CD4-positive, alpha-beta T cell treated with Interleukin-1 beta for 1 hour (primary cell): ENCODE data around the gene KYAT1.

Experiments
- DNase-seq, 2 donors: peaks; one replicate each; pipeline ENCODE4 v3.0.0-alpha.2; 2020 to 2022

KYAT1 gene

GRCh38 chr9:128835246-128836210 is 46.2 kb downstream of the KYAT1 start:
- no peak for DNase-seq

- no peak for DNase-seq
Measured at GRCh38 chr9:128833696-128834095, 48.1 kb downstream of the KYAT1 start.

DNA sequence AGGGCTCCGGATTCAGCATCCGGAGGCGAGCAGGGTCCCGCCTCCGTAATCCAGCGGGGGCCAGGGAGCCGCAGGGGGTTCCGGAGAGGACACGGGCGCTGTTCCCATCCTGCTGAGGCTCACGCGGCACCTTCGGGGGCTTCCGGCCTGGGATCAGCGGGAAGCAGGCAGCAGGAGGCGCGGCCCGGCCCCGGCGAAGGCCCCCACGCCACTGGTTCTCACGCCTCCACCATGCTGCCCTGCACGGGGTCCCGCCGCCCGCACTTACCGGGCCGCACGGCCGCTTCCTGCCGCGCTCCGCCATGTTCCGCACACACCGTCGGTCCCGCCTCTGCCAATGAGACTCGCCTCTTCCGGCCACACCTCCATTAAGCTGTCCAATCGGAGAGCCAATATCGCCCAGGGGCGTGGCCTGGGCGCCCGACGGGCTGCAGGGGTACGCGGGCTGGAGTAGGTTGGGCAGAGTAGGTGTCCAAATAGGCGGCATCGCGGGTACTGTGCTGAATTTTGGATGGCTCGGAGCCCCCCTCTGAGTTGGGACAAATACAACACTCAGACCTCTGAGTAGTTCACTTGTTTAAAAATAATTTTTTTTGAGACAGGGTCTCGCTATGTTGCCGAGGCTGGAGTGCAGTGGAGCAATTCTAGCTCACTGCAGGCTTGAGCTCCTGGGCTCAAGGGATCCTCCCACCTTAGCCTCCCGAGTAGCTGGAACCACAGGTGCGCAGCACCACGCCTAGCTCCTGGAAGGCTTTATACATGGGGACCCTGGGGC is 52.1 kb downstream of the KYAT1 start, which contains the start of gene SPOUT1:
Gene SPOUT1, minus strand, starts transcription at position 318 of the 775 bp plus-strand sequence. Its CDS starts 14 bp downstream, at position 304.
- peak; percentile 94 to 96 for DNase-seq

DNA sequence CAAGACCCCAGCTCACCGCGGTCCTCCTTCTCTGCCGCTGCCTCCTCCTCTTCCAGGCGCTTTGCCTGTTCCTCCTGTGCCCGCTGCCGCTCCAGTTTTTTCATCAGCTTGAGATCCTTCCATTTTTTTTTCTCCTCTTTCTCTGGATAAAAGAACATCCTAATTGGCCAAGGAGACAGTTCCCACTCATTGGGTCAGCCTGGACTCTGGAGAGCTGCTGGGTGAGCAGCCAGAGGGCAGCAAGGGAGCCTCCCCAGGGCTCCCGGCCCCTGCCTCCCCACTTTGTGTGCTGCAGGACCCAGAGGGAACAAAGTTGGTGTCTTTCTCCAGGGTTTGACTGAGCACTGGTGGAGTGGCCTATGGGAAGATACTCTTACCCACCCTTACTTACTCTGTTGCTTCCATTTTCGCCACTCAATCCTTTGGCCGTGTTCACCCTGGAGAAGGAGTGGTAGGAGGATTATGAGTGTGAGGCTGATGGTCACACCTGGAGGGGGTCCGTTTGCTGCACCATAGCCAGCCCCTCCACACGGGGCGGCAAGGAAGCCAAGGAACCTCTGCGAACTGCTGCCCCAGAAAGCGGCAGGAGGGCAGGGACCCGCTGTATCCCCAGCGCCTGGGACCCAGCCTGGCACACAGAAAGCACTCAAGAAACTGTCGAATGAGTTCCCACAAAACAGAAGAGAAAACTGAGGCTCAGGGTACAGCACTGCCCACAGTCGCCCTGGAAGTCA is 52.9 kb downstream of the KYAT1 start:
- no peak for DNase-seq

GRCh38 chr9:128828267-128828666 is 53.5 kb downstream of the KYAT1 start:
- DNase-seq, result no peak

DNA sequence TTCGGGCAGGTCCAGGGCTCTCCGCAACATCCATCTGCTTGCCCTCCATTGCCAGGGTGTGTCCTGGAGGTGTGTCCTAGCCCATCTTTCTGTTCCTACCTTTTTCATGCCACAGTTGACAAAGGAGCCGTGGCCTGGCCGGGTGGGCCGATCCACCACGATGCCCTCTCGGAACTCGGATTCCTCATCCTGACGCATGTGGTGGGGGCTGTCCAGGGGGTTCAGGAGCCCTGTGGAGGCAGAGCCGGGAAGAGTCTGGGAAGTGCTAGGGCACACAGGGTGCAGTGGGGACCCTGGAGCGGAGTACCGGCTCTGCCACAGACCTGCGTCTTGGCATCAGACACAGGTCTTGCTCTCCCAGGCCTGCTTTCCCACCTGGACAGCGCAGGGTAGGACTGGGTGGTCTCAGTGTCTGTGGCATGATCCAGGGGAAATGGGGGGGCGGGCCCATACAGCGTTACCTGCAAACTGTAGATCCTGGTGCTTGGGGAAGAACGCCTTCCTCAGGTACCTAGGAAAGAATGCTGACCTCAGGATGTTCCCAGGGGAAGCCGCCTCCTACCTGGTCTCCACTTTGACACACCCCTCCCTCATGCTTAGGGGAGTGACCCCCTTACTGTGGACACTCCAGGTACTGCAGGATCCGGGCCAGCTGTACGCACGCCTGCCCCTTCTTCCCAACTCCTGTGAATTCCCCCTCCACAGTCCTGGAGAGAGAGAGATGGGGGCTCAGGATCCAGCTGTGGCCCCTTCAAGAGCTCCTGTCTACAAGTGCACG is 55.6 kb downstream of the KYAT1 start:
- DNase-seq, result no peak

DNA sequence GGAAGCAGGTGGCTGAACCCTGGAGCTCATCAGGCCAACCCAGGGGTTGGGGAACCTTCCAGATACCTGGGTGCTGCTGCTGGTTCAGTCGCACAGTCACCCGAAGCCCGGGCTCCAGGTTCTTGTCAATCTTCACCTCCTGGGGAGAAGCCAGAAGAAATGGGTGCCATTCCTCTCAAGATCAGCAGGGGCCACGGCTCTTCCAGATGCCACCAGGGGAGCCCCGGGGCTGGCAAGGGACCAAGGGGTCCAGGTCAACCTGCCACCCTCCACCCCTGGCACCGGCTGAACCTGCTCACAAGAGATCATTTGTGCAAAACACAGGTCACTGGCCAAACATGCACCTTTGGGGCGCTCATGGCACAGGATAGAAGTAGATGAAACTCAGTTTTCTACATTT is 56.8 kb downstream of the KYAT1 start:
- no peak for DNase-seq

- DNase-seq, result no peak
Measured at GRCh38 chr9:128823903-128824406, 57.8 kb downstream of the KYAT1 start.

DNA sequence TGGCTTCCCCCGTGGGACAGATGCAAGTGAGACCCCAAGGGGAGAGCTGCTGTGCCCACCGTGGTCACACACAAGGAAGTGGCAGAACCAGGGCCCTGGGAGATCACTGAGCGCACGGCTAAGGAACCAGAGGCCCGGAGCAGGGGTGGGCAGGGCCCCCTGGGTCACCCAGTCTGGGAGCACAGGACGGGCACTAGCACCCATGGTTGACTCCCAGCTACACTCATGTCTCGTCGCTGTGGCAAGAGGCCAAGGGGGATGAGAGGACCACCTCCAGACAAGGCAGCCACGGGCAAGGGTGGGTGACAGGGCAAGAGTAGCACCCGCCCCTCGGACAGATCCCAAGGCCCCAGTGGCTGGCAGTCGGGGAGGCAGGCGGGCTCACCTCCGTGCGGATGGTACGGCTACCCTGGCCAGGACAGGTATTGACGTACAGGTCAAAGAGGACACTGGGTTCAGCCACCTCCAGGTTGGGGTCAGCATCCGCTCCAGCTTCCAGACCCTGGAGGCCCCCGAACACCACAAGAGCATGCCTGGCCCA is 58.3 kb downstream of the KYAT1 start:
- DNase-seq, result no peak

GRCh38 chr9:128822407-128823042 is 59.2 kb downstream of the KYAT1 start:
- no peak for DNase-seq

DNA sequence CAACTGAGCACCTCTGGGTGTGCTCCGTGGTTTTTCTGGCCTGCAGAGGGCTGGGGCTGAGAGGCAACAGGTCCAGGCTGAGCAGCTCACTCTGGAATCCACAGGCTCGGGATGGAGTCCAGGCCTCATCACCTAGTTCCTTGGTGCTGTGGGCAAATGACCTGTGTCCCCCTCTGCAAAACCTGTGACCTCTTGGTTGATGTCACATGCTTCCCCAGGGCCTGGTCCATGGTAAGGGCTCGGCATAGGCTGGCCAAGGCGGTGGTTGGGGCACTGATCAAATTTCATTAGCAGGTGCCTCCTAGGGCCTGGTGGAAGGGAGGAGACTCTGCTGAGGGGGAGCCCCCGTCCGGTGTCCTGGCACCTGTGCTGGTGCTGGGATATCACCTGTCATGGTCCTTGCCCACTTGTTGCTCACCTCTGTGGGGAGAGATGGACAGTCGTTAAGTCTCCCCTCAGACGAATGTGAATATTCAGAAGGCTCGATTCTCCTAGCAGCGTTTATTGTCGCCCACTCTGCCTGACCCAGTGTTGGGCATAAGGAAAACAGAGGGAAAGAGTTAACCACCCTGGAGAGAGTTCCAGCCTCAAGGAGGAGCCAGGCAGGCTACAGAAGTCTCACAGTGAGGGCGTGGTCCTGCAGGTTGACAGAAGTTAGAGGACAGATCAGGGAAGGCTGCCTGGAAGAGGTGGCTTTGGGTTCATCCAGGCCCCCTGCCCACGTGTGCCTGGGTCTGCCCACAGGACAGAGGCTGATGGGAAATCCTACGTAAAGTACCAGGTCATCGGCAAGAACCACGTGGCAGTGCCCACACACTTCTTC is 60.0 kb downstream of the KYAT1 start:
- no peak for DNase-seq

DNA sequence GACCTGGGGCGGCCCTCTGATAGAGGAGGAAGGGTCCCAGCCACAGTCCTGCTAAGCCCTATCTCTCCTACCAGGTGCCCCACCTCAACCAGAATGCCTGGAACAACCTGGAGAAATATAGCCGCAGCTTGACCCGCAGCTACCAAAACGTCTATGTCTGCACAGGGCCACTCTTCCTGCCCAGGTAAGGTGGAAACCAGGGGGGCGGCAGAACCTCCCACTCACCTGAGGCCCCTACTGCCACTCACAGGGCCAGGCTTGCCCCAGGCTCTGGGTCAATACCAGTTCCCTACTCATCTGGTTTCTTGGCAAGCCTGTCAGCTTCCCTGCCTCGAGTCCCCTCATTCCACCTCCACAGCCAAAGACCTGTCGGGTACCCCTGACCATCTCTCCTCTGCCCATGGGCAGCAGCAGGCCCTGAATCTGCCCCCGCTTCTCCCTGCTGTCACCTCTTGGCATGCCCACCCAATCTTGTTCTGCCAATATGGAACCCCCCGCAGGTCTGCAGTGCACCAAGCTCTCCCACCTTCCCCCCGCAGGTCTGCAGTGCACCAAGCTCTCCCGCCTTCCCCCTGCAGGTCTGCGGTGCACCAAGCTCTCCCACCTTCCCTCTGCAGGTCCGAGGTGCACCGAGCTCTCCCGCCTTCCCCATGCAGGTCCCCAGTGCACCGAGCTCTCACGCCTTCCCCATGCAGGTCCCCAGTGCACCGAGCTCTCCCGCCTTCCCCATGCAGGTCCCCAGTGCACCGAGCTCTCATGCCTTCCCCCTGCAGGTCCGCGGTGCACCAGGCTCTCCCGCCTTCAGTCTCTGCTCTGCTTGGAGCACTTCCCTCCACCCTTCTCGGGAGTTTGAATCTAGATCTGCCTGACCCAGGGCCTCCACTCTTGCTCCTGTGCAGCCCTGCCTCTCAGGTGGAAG is 60.8 kb downstream of the KYAT1 start:
- no peak for DNase-seq

DNA sequence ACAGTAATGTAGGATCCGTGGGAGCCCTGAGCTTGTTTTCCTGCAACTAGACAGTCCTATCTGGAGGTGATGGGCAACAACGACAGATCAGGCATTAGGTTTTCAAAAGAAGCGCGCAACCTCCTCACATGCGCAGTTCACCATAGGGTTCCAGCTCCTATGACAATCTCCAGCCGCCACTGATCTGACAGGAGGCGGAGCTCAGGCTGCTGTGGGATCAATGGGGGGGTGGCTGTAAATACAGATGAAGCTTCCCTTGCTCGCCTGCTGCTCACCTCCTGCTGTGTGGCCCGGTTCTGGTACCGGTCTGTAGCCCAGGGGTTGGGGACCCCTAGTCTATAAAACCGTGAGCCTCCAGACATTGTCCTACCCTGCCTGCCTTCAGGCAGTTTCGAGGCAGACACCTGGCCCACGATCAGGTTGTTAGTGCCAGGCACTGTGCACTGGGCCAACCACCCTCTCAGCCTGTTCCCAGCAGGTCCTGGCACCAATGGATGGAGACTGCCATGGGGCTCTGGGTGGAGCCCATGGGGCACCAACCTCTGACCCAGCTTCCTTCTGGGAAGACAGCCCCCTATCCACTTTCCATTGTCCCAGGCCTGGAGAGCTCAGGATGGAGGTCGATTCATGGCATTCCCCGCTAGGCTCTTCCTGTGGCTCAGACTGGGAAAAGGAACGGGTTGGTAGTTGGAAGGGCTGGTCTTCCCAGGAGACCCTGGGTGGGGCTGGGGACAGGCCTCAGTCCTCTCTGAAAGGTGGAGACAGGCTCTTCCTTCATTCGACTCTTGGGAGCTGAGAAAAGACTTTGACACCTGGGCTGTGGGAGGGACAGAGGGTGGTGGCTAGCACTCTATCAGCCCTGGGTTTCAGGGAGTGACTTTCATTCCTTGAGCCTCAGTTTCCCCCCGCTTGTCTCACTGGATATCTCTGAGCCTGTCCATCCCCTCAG is 61.8 kb downstream of the KYAT1 start:
- no peak for DNase-seq

GRCh38 chr9:128818839-128819715 is 62.7 kb downstream of the KYAT1 start:
- DNase-seq, result peak; percentile 40 to 46

- DNase-seq, result peak; percentile 97 to 98
Measured at GRCh38 chr9:128818099-128818838, 63.5 kb downstream of the KYAT1 start, which contains the start of gene ENDOG. TSS of gene ENDOG (plus strand) at chr9:128818500. CDS start at chr9:128818685, 185 bp downstream.

GRCh38 chr9:128810873-128811272 is 70.9 kb downstream of the KYAT1 start:
- no peak for DNase-seq
